ENCODE results near the gene RBBP8NL.

Gene RBBP8NL

GRCh38 chr20:62417981-62418708 is 9.2 kb downstream of the RBBP8NL start:
- no peak overlapping the region for H3K4me2 ChIP-seq (ENCODE audit: low read depth, low read length, poor library complexity, severe bottlenecking)
- no peaks in the 10 kb centered on the region for H3K9me3 ChIP-seq (ENCODE audit: insufficient read depth, low read length)
- H2AFZ ChIP-seq (ENCODE audit: low read depth, low read length, severe bottlenecking), result no peak overlapping the region
- H3K36me3 ChIP-seq (ENCODE audit: low read length), result no peaks in the 10 kb centered on the region
- no peaks in the 10 kb centered on the region for H3K9me2 ChIP-seq (replicated peaks; ENCODE audit: insufficient read depth, low read length)
- H3K9ac ChIP-seq (ENCODE audit: low read length), result no peak overlapping the region
- H3K27me3 ChIP-seq (ENCODE audit: low read length), result no peaks in the 10 kb centered on the region
- H3F3A ChIP-seq (ENCODE audit: insufficient read depth), result no peaks in the 10 kb centered on the region
- no peak overlapping the region for H3K4me3 ChIP-seq (ENCODE audit: insufficient read depth, low read length, poor library complexity, severe bottlenecking)
- TF ChIP-seq CTCF (IDR thresholded peaks at IDR 0.05; ENCODE audit: insufficient read depth, low read length, poor library complexity, severe bottlenecking), result no peak
- TF ChIP-seq EZH2phosphoT487 (conservative IDR thresholded peaks at IDR 0.05; ENCODE audit: low read length), result no peak
- H3K79me2 ChIP-seq (ENCODE audit: insufficient read depth, low read length), result no peaks in the 10 kb centered on the region
- H4K20me1 ChIP-seq (ENCODE audit: low read depth, low read length), result no peaks in the 10 kb centered on the region
- no peak overlapping the region for H3K27ac ChIP-seq (ENCODE audit: low read depth, low read length)

GRCh38 chr20:62416651-62417637 is 10.4 kb downstream of the RBBP8NL start:
- Histone ChIP-seq H3K27me3 (ENCODE audit: low read length) (no peaks in the 10 kb centered on the region), H3K9me3 (ENCODE audit: insufficient read depth, low read length) (no peaks in the 10 kb centered on the region), H3K27ac (ENCODE audit: low read depth, low read length) (no peak overlapping the region), H3K79me2 (ENCODE audit: insufficient read depth, low read length) (no peaks in the 10 kb centered on the region), H3K9ac (ENCODE audit: low read length) (no peak overlapping the region), H3K9me2 (replicated peaks; ENCODE audit: insufficient read depth, low read length) (no peaks in the 10 kb centered on the region), H3F3A (ENCODE audit: insufficient read depth) (no peaks in the 10 kb centered on the region), H3K36me3 (ENCODE audit: low read length) (no peaks in the 10 kb centered on the region), H2AFZ (ENCODE audit: low read depth, low read length, severe bottlenecking) (no peak overlapping the region), H3K4me3 (ENCODE audit: insufficient read depth, low read length, poor library complexity, severe bottlenecking) (no peak overlapping the region), H3K4me2 (ENCODE audit: low read depth, low read length, poor library complexity, severe bottlenecking) (no peak overlapping the region), H4K20me1 (ENCODE audit: low read depth, low read length) (no peaks in the 10 kb centered on the region)
- no peak for TF ChIP-seq CTCF (IDR thresholded peaks at IDR 0.05; ENCODE audit: insufficient read depth, low read length, poor library complexity, severe bottlenecking)
- TF ChIP-seq EZH2phosphoT487 (conservative IDR thresholded peaks at IDR 0.05; ENCODE audit: low read length), result no peak

- no peak overlapping the region for H3K4me2 ChIP-seq (ENCODE audit: low read depth, low read length, poor library complexity, severe bottlenecking)
- no peak overlapping the region for H3K9ac ChIP-seq (ENCODE audit: low read length)
- no peaks in the 10 kb centered on the region for H4K20me1 ChIP-seq (ENCODE audit: low read depth, low read length)
- no peaks in the 10 kb centered on the region for H3K9me2 ChIP-seq (replicated peaks; ENCODE audit: insufficient read depth, low read length)
- no peaks in the 10 kb centered on the region for H3K27me3 ChIP-seq (ENCODE audit: low read length)
- no peaks in the 10 kb centered on the region for H3K9me3 ChIP-seq (ENCODE audit: insufficient read depth, low read length)
- H3K79me2 ChIP-seq (ENCODE audit: insufficient read depth, low read length), result no peaks in the 10 kb centered on the region
- no peak overlapping the region for H3K27ac ChIP-seq (ENCODE audit: low read depth, low read length)
- H3K36me3 ChIP-seq (ENCODE audit: low read length), result no peaks in the 10 kb centered on the region
- no peak for TF ChIP-seq EZH2phosphoT487 (conservative IDR thresholded peaks at IDR 0.05; ENCODE audit: low read length)
- TF ChIP-seq CTCF (IDR thresholded peaks at IDR 0.05; ENCODE audit: insufficient read depth, low read length, poor library complexity, severe bottlenecking), result no peak
- H2AFZ ChIP-seq (ENCODE audit: low read depth, low read length, severe bottlenecking), result no peak overlapping the region
- H3F3A ChIP-seq (ENCODE audit: insufficient read depth), result no peaks in the 10 kb centered on the region
- H3K4me3 ChIP-seq (ENCODE audit: insufficient read depth, low read length, poor library complexity, severe bottlenecking), result no peak overlapping the region
These were observed 11.8 kb downstream of the RBBP8NL start for GRCh38 chr20:62415354-62416111.
